HG03108 (cell line): ENCODE results near the gene REPIN1.

ENCODE experiments used
- ATAC-seq: cut with Tn5 transposase; IDR thresholded peaks from one replicate; pipeline ENCODE4 v1.9.1; 2021; ENCODE audit warnings: moderate library complexity; ENCODE audit not compliant: unreplicated experiment

Gene REPIN1

GRCh38 chr7:150388709-150389531, 20.3 kb downstream of the REPIN1 start:
- no peak for ATAC-seq

GRCh38 chr7:150389532-150389816, 20.9 kb downstream of the REPIN1 start:
- ATAC-seq = no peak

- ATAC-seq = no peak
These were observed 21.6 kb downstream of the REPIN1 start for GRCh38 chr7:150390205-150390604.

GRCh38 chr7:150393325-150393724, 24.7 kb downstream of the REPIN1 start:
- no peak for ATAC-seq

- ATAC-seq = no peak
These were observed 27.8 kb downstream of the REPIN1 start for GRCh38 chr7:150396426-150396825.

- ATAC-seq = no peak
These were observed 28.2 kb downstream of the REPIN1 start for GRCh38 chr7:150396851-150397260.

- no peak for ATAC-seq
These were observed 28.9 kb downstream of the REPIN1 start for GRCh38 chr7:150397346-150398107.

GRCh38 chr7:150398108-150398964, 29.7 kb downstream of the REPIN1 start:
- no peak for ATAC-seq

GRCh38 chr7:150398965-150399320, 30.3 kb downstream of the REPIN1 start:
- no peak for ATAC-seq

- no peak for ATAC-seq
These were observed 30.9 kb downstream of the REPIN1 start for GRCh38 chr7:150399421-150400007.

- ATAC-seq = no peak
These were observed 31.6 kb downstream of the REPIN1 start for GRCh38 chr7:150400008-150400787.

- ATAC-seq = no peak
These were observed 32.3 kb downstream of the REPIN1 start for GRCh38 chr7:150400788-150401423.

- ATAC-seq = no peak
These were observed 32.8 kb downstream of the REPIN1 start for GRCh38 chr7:150401424-150401790.

- ATAC-seq = no peak
These were observed 33.4 kb downstream of the REPIN1 start for GRCh38 chr7:150401861-150402631.

GRCh38 chr7:150402671-150403321, 34.2 kb downstream of the REPIN1 start:
- ATAC-seq = no peak

GRCh38 chr7:150403376-150404171, 35.0 kb downstream of the REPIN1 start:
- no peak for ATAC-seq

GRCh38 chr7:150404172-150404804, 35.7 kb downstream of the REPIN1 start:
- ATAC-seq = no peak
